HG02798 (cell line): Measurements from ENCODE around the gene FAM90A1.
"Not testable (repeated sequence)": the region's sequence is repeated elsewhere in the genome, so short reads cannot be mapped to it uniquely, and the experiment has no call there.

ENCODE experiments used
- ATAC-seq: cut with Tn5 transposase; IDR thresholded peaks from one replicate; pipeline ENCODE4 v1.9.1; 2021; ENCODE audit warnings: mild to moderate bottlenecking; ENCODE audit not compliant: unreplicated experiment, poor library complexity

FAM90A1 gene

GRCh38 chr12:8226992-8227731 is at the start of gene FAM90A1:
TSS of gene FAM90A1 (minus strand) at chr12:8227618. CDS start at chr12:8224832, 2,786 bp downstream.
- not testable (repeated sequence) for ATAC-seq

- not testable (repeated sequence) for ATAC-seq
Measured at GRCh38 chr12:8276397-8276796, 49.0 kb upstream of the FAM90A1 start.

- ATAC-seq, result not testable (repeated sequence)
Measured at GRCh38 chr12:8266706-8267105, 39.3 kb upstream of the FAM90A1 start.

GRCh38 chr12:8264236-8264635 is 36.8 kb upstream of the FAM90A1 start:
- not testable (repeated sequence) for ATAC-seq

GRCh38 chr12:8261111-8261554 is 33.7 kb upstream of the FAM90A1 start:
- not testable (repeated sequence) for ATAC-seq

- ATAC-seq, result not testable (repeated sequence)
Measured at GRCh38 chr12:8256356-8256755, 28.9 kb upstream of the FAM90A1 start.

- not testable (repeated sequence) for ATAC-seq
Measured at GRCh38 chr12:8254705-8255104, 27.3 kb upstream of the FAM90A1 start.

- not testable (repeated sequence) for ATAC-seq
Measured at GRCh38 chr12:8252056-8252818, 24.8 kb upstream of the FAM90A1 start.

- ATAC-seq, result not testable (repeated sequence)
Measured at GRCh38 chr12:8251616-8252015, 24.2 kb upstream of the FAM90A1 start.

GRCh38 chr12:8246941-8247535 is 19.6 kb upstream of the FAM90A1 start:
- ATAC-seq, result not testable (repeated sequence)

GRCh38 chr12:8243682-8244161 is 16.3 kb upstream of the FAM90A1 start:
- ATAC-seq, result not testable (repeated sequence)

GRCh38 chr12:8242880-8243681 is 15.7 kb upstream of the FAM90A1 start:
- peak; percentile 66 for ATAC-seq

GRCh38 chr12:8242622-8242879 is 15.1 kb upstream of the FAM90A1 start:
- not testable (repeated sequence) for ATAC-seq

- not testable (repeated sequence) for ATAC-seq
Measured at GRCh38 chr12:8241917-8242621, 14.7 kb upstream of the FAM90A1 start.

- ATAC-seq, result not testable (repeated sequence)
Measured at GRCh38 chr12:8240340-8241114, 13.1 kb upstream of the FAM90A1 start.

GRCh38 chr12:8237031-8237430 is 9.6 kb upstream of the FAM90A1 start:
- not testable (repeated sequence) for ATAC-seq

- ATAC-seq, result not testable (repeated sequence)
Measured at GRCh38 chr12:8235316-8236157, 8.1 kb upstream of the FAM90A1 start.

- not testable (repeated sequence) for ATAC-seq
Measured at GRCh38 chr12:8234746-8235145, 7.3 kb upstream of the FAM90A1 start.
